A673 (cell line): ENCODE results near the gene EHD1.

Experiments
- CTCF ChIP-seq: fragments of 300-800, 200-600 bp; sonication (generic); conservative IDR thresholded peaks from 2 replicates; pipeline ENCODE4 v1.5.1; 2017; ENCODE audit warnings: low read depth, mild to moderate bottlenecking, antibody characterized with exemption, low read length, moderate library complexity, mixed read lengths
- EZH2 ChIP-seq: fragments of 200-600 bp; sonication (generic); IDR thresholded peaks from 2 replicates; pipeline ENCODE4 v1.6.1; 2017; ENCODE audit warnings: borderline replicate concordance, low read depth, mild to moderate bottlenecking, mixed read lengths, antibody characterized with exemption, low read length; ENCODE audit not compliant: poor library complexity, severe bottlenecking

DNA sequence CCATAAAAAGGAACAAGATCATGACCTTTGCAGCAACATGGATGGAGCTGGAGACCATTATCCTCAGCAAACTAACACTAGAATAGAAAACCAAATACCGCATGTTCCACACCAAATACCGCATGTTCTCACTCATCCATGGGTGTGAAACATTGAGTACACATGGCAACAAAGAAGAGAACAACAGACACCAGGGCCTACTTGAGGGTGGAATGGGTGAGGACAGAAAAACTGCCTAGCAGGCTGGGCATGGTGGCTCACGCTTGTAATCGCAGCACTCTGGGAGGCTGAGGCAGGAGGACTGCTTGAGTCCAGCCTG, 12.3 kb downstream of the EHD1 start:
- TF ChIP-seq CTCF (no peak), EZH2 (no peak)
